ENCODE data around the gene MRPS21.

DNA sequence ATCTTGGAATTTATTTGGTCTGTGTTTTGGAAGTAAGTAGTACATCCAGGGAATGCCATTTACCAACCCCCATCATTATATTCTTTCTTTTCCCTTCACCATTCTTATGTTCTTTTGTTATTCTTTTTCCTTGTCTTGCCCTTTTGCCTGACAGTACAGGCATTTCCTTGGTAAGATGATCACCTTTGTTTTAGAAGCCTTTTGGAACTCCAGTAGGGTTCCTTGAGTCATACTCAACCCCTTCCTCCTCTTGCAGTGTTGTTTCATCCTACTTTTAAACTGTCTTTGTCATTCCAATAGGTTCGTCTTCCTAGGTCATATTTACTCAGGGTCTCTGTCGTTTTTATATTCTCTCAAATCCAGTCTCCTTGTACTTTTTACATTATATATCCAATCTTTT, 9.2 kb downstream of the MRPS21 start:
- TF ChIP-seq POLR2A (IDR thresholded peaks at IDR 0.05; ENCODE audit: low read length), result no peak
- no peak for TF ChIP-seq GATA1 (IDR thresholded peaks at IDR 0.05; ENCODE audit: low read depth, low read length)

All from erythroblast (primary cell).